Measurements from ENCODE around the gene COL6A3. TPM values are rescaled to one million over a fixed set of nuclear protein-coding genes. Genes with fewer than 3 reads are reported as not detected.
"Not testable (repeated sequence)": the region's sequence is repeated elsewhere in the genome, so short reads cannot be mapped to it uniquely, and the experiment has no call there.

COL6A3 gene
- total RNA-seq, 4 donors from 2014 or later, result 68.1 to 261 (median 75.6) TPM

DNA sequence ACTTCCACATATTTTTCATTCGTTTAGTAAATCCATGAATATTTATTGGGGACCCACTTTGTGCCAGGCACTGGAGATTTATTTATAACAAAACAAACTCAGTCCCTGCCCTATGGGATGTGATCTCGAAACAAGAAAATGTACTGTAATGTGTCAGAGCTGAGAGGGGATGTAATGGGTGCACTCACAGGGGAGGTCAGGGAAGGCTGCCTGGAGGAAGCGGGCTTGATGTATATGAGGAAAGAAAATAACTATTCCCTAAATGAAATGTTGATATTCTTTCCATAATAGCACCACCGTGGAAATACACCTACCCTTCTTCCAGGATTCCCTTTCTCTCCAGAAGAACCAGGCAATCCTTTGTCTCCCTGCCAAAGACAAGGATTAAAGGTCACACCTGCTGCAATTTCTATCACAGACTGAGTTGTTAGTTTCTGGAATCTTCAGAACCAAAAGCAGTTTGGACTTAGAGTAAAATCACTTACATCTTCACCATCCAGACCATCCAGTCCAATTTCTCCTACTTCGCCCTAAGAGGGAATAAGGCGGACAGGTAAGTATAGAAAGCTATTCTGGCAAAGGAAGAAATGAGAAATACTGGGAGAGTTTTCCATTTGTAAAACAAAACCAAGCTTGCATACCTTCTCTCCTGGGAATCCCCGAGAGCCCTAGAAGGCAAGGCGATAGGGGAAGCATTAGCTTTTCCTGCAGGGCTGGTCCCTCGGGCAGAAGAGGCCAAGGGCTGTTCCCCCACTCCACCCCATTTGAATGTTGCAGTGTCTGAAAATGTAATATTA lies 55.0 kb downstream of the COL6A3 start:
- Histone ChIP-seq H3K27ac (peak overlapping the region; percentile 28 to 57 (median 40)), H3K9me3 (no peaks in the 10 kb centered on the region), H3K4me3 (no peak overlapping the region), H3K4me1 (peaks cover 0 to 12% (median 2%) of the 10 kb centered on the region in 4 donors), H3K27me3 (no peaks in the 10 kb centered on the region), H3K36me3 (peaks cover 0 to 8% (median 0%) of the 10 kb centered on the region in 4 donors)
- no peak for DNase-seq
- in situ Hi-C loops (cut with MboI; ENCODE audit: low pct_ligation_motif_present in 1 of 4, low pct_unique_long_range_greater_than_20kb in 1 of 4, low sequenced_read_pairs in 3 of 4), result no loop called here
- 46 to 47% methylated on average over 7 to 9 of the region's 9 CpGs for WGBS, 2 donors (ENCODE audit: low coverage in 1 of 2)
- no peak for TF ChIP-seq EP300 (IDR thresholded peaks at IDR 0.05; ENCODE audit: low read depth)
- TF ChIP-seq, protein P1, sequence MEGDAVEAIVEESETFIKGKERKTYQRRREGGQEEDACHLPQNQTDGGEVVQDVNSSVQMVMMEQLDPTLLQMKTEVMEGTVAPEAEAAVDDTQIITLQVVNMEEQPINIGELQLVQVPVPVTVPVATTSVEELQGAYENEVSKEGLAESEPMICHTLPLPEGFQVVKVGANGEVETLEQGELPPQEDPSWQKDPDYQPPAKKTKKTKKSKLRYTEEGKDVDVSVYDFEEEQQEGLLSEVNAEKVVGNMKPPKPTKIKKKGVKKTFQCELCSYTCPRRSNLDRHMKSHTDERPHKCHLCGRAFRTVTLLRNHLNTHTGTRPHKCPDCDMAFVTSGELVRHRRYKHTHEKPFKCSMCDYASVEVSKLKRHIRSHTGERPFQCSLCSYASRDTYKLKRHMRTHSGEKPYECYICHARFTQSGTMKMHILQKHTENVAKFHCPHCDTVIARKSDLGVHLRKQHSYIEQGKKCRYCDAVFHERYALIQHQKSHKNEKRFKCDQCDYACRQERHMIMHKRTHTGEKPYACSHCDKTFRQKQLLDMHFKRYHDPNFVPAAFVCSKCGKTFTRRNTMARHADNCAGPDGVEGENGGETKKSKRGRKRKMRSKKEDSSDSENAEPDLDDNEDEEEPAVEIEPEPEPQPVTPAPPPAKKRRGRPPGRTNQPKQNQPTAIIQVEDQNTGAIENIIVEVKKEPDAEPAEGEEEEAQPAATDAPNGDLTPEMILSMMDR (IDR thresholded peaks at IDR 0.05), result no peak
- TF ChIP-seq POLR2AphosphoS5 (IDR thresholded peaks at IDR 0.05), result no peak
- no peak for TF ChIP-seq POLR2A (IDR thresholded peaks at IDR 0.05)
- intact Hi-C loops (cut with DNase I; ENCODE audit: low total_unique reads), result no loop called here

DNA sequence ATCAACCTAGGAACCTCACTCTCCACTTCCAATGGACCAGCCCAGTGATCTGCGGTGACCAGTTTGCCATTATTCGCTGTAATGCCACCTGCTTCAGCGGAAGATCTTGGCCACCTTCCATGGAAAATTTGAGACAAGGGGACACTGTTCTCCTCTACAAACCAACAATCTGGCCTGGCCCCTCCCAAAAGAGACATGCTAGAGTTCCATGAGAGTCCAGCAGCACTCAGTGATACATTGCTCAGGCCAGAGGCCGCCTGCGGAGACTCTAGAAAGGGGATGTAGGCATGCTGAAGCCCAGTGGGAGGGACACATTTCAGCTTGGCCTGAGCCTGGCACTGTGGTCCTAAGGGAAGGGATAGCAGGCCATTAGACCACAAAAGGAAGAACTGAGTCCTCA lies 58.3 kb downstream of the COL6A3 start:
- DNase-seq, result no peak
- in situ Hi-C loops (cut with MboI; ENCODE audit: low pct_ligation_motif_present in 1 of 4, low pct_unique_long_range_greater_than_20kb in 1 of 4, low sequenced_read_pairs in 3 of 4), result no loop called here
- H3K36me3 ChIP-seq, result peaks cover 0 to 8% (median 0%) of the 10 kb centered on the region in 4 donors
- no peaks in the 10 kb centered on the region for H3K27me3 ChIP-seq
- peaks cover 0 to 5% (median 0%) of the 10 kb centered on the region in 4 donors for H3K4me1 ChIP-seq
- 95 to 100% methylated on average over 1 to 5 of the region's 5 CpGs for WGBS, 2 donors (ENCODE audit: low coverage in 1 of 2)
- intact Hi-C loops (cut with DNase I; ENCODE audit: low total_unique reads), result no loop called here
- no peak overlapping the region for H3K4me3 ChIP-seq
- peak overlapping the region in 3 of 4 donors; percentile 25 to 65 (median 56) for H3K27ac ChIP-seq
- TF ChIP-seq EP300 (IDR thresholded peaks at IDR 0.05; ENCODE audit: low read depth) (no peak), POLR2A (IDR thresholded peaks at IDR 0.05) (no peak), POLR2AphosphoS5 (IDR thresholded peaks at IDR 0.05) (no peak)
- TF ChIP-seq, protein P1 (IDR thresholded peaks at IDR 0.05), result no peak
- H3K9me3 ChIP-seq, result no peaks in the 10 kb centered on the region

DNA sequence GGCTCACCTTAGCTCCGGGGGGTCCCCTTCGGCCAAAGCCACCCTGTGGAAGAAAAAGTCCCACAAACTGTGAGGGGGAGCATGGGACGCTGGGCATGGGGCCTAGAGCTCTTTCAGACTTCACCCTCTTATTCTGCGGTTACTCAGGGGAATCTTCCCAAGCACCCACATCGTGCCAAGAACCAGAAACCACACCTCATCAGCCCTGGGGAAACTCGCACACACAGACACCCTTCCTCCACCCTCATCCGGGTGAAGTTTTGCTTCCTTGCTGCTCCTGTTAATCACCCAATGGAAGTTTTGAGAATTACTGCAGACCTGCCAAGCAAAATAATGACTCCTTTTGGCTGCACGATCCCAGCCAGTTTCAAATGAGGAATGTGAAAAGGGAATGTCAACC lies 59.1 kb downstream of the COL6A3 start:
- no peak for DNase-seq
- intact Hi-C loops (cut with DNase I; ENCODE audit: low total_unique reads), result no loop called here
- Histone ChIP-seq H3K27me3 (no peaks in the 10 kb centered on the region), H3K4me3 (no peak overlapping the region), H3K4me1 (no peaks in the 10 kb centered on the region), H3K27ac (peak overlapping the region; percentile 12 to 65 (median 40)), H3K9me3 (no peaks in the 10 kb centered on the region), H3K36me3 (peaks cover 0 to 8% (median 0%) of the 10 kb centered on the region in 4 donors)
- in situ Hi-C loops (cut with MboI; ENCODE audit: low pct_ligation_motif_present in 1 of 4, low pct_unique_long_range_greater_than_20kb in 1 of 4, low sequenced_read_pairs in 3 of 4), result no loop called here
- TF ChIP-seq EP300 (IDR thresholded peaks at IDR 0.05; ENCODE audit: low read depth) (no peak), POLR2AphosphoS5 (IDR thresholded peaks at IDR 0.05) (no peak), POLR2A (IDR thresholded peaks at IDR 0.05) (no peak)
- TF ChIP-seq, protein P1 (IDR thresholded peaks at IDR 0.05), result no peak
- WGBS, 2 donors (ENCODE audit: low coverage in 1 of 2), result 58 to 66% methylated on average over 2 to 8 of the region's 8 CpGs

DNA sequence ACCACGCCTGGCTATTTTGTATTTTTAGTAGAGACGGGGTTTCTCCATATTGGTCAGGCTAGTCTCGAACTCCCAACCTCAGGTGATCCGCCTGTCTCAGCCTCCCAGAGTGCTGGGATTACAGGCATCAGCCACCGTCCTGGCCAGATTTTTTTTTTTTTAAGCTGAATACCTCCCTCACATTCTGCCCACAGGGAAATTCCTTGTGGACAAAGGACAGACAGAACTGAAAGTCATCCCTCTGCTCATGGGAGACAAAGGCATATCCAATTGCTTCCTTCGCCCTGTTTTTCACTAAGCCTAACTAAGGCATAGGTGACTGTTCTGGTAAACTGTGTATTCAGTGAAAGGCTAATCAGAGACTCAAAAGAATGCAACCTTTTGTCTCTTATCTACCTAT lies 59.8 kb downstream of the COL6A3 start:
- WGBS, 2 donors (ENCODE audit: low coverage in 1 of 2), result 86 to 93% methylated on average over 5 to 6 of the region's 6 CpGs
- DNase-seq; H3K36me3 ChIP-seq; H3K4me1 ChIP-seq; in situ Hi-C loops (cut with MboI; ENCODE audit: low pct_ligation_motif_present in 1 of 4, low pct_unique_long_range_greater_than_20kb in 1 of 4, low sequenced_read_pairs in 3 of 4); H3K4me3 ChIP-seq; intact Hi-C loops (cut with DNase I; ENCODE audit: low total_unique reads); H3K27me3 ChIP-seq; H3K9me3 ChIP-seq: not testable (repeated sequence)
- H3K27ac ChIP-seq, result peak overlapping the region; percentile 12 to 65 (median 51)
